ENCODE data around the gene PDZK1IP1.
"Not testable (repeated sequence)": the region's sequence is repeated elsewhere in the genome, so short reads cannot be mapped to it uniquely, and the experiment has no call there.

Gene PDZK1IP1

GRCh38 chr1:47223921-47224675 lies 34.3 kb upstream of the PDZK1IP1 start:
- DNase-seq (ENCODE audit: low spot score), result no peak

DNA sequence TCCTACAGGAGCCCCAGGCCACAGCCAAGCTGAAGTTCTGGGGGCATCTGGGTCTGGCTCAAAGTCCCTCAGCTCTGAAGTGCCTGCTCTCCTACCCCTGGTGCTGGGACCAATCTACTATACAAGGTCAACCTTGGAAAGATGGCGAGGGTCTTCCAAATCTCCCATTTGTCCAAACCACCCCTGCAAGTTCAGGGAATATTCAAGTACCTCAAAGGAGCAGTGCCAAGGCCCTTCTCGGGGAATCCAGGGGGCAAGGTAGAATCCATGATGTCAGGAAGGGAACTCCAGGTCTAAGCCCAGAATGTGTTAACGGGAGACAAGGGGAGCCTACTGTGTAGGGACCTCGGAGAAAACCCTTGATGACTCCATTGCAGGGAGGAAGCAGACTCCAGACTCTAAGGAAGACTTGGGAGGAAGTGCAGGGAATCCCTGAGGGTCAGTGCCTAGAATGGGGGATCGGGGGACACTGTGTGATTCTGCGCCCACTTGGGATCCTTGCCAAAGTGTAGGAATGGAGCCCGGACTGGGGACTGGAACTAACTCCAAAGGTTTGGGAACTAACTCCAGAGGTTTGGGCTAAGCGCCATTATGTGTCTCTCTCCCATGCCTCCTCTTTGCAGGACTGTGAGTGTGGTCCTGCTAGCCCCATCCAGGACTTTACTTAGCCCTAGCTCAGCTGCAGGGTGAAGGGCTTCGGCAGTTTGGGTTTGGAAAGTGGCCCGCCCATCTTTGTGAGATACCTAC lies 33.5 kb upstream of the PDZK1IP1 start:
- no peak for DNase-seq (ENCODE audit: low spot score)

- no peak for DNase-seq (ENCODE audit: low spot score)
Observed at GRCh38 chr1:47222476-47222875, 32.6 kb upstream of the PDZK1IP1 start.

DNA sequence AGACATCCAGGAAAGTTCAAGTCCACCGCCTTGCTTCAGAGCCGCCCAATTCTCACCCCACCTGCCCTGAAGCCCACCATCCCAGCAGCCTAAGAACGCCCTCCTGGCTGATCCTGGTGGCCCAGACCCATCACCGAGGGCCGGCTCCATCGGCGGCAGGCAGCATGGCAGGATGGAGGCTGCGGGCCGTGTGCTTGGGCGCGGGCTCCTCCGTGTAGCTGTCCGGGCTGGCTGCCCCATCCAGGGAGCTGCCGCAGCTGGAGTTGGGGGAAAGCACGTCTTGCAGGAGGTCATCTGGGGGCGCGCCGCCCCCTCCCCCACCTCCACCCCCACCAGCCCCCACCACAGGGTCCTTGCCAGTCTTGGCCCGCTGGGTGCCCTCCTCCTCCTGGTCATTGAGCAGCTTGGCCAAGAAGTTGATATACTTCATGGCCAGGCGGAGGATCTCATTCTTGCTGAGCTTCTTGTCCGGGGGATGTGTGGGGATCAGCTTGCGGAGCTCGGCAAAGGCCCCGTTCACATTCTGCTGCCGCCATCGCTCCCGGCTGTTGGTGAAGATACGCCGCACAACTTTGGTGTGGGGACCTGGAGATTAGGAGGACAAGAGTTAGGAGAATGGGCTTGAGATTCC lies 29.9 kb upstream of the PDZK1IP1 start:
- no peak for DNase-seq (ENCODE audit: low spot score)

GRCh38 chr1:47219001-47219400 lies 29.2 kb upstream of the PDZK1IP1 start:
- DNase-seq (ENCODE audit: low spot score), result no peak

GRCh38 chr1:47216278-47217059 lies 26.6 kb upstream of the PDZK1IP1 start:
- no peak for DNase-seq (ENCODE audit: low spot score)

DNA sequence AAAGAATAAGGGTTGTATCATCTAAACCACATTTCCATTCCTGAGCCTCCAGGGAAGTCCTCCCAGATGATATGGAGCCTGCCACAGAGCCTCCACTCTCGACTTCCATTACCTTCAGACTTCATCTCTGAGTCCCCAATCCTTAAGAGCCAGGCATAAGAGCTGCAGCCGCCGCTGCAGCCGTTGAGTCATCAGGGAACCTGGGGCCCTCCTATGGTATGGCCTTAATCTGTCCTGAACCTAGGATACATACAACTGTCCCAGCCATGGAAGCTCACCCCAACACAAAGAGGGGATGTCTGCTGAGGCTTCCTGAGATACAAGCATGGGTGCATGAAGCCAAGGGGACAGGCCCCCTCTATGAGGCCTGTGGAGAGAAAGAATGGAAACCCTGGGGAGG lies 25.9 kb upstream of the PDZK1IP1 start:
- no peak for DNase-seq (ENCODE audit: low spot score)

DNA sequence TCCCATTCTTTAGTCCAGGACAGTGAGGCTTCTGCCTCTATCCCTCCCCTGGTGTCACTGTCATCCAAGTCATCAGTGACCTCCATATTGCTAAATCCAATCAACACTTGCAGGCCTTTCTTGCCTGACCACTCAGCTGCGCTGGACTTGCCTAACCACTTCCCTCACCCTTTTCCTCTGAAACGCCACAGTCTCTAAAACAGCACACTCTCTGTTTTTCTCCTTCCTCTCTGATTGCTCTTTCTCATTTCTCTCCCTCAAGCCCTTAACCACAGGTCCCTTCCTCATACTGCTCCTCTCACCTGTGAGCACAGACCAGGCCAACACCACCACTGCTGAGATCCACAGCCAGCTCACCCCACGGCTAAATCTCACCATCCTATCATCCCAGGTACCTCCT lies 24.7 kb upstream of the PDZK1IP1 start:
- DNase-seq (ENCODE audit: low spot score), result no peak

DNA sequence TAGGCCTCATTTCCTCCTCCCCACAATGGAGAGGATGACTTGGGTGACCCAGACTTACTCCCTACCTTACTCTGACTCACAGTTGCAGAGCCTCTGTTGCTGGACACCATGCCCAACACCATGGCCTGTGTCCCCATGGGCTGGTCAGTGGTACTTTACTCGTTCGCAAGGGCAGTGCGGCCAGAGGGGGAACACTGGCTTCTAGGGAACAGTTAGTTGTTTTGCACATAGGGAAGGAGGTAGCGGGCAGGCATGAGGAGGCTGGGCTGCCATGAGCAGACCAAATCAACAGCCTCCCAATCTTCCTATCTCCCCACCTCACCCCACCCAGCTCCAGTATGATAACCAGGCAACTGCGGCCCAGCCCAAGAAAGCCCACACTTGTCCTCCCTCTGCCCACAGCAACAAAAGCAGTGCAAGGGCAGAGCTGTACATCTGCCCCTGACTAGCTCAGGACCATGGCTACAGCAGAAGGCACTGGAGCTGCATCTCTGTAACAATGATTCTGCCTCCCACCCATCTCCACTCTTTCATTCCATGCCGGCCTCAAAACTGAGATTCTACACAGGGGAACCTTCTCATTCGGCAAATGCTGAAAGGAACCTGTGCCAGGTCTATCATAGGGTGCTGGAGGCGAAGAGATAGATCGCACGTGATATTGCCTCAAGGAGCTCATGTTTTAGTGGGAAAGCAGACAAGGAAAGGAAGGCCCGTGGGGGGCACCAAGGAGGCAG lies 23.6 kb upstream of the PDZK1IP1 start:
- no peak for DNase-seq (ENCODE audit: low spot score)

- no peak for DNase-seq (ENCODE audit: low spot score)
Observed at GRCh38 chr1:47212636-47213229, 22.9 kb upstream of the PDZK1IP1 start.

GRCh38 chr1:47211796-47212269 lies 22.0 kb upstream of the PDZK1IP1 start:
- no peak for DNase-seq (ENCODE audit: low spot score)

DNA sequence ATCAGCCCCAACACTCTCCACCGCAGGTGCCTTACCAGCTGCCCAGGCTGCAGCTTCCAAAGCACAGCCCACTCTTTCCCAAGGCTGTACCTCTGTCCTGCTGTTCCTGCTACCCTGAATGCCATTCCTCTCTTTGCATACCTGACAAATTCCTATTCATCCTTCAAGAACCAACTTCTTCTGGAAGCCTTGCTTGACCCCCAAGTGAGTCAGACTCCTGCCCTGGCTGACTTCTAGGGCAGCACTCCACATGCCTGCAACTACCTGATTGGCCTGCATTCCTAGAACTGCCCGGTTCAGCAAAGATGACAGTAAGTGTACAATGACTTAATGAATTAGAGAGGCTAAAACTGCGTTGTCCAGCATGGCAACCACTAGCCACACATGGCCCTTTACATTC lies 20.8 kb upstream of the PDZK1IP1 start:
- no peak for DNase-seq (ENCODE audit: low spot score)

DNA sequence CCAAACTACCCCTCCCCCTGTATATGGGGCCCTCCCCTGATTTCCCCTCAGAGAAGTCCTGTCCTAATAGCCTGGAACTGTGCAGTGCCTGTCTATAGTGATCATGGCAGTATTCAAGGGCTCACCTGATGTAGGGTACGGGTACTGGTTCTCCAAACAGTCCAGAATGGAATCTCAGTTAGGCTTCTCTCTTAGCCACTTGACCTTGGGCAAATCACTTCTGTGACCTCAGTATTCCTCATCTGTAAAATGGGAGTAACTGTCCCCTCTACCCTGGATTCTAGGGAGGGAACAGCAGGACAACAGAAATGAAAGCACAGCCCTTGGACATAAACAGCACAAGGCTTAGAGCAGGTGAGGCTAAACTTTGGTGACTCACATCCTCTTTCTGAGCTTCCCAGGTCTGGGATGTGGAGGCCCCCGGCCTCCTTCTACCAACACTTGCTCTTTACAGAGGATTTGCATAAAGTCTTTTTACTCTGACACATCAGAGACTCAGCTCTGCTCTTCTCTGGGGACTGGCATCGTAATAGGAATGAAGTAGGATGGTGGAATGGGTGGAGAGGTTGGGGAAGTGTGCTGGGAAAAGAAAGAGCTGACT lies 20.0 kb upstream of the PDZK1IP1 start:
- no peak for DNase-seq (ENCODE audit: low spot score)

GRCh38 chr1:47209091-47209490 lies 19.3 kb upstream of the PDZK1IP1 start:
- no peak for DNase-seq (ENCODE audit: low spot score)

DNA sequence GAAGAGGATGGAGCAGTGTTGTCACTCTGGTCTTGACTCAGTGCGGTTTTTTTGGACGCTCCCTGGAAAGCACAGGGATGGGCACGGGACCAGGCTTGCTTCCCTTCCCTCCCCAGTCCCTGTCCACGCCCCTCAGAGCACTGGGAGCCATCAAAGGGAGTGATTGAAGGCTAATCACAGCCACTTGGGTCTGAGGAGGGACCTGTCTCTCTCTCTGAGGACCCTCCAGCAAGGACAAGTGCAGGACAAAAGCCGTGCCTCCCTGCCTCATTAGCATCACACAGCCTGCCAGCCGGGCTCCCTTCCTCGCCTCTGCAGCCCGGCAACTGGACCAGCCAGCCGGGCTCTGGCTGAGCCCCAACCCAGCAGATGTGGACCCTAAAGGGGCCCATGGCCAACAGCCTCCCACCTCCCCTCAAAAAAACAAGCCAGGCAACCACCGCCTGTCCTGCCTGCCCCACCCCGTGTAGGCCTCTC lies 18.6 kb upstream of the PDZK1IP1 start:
- no peak for DNase-seq (ENCODE audit: low spot score)

DNA sequence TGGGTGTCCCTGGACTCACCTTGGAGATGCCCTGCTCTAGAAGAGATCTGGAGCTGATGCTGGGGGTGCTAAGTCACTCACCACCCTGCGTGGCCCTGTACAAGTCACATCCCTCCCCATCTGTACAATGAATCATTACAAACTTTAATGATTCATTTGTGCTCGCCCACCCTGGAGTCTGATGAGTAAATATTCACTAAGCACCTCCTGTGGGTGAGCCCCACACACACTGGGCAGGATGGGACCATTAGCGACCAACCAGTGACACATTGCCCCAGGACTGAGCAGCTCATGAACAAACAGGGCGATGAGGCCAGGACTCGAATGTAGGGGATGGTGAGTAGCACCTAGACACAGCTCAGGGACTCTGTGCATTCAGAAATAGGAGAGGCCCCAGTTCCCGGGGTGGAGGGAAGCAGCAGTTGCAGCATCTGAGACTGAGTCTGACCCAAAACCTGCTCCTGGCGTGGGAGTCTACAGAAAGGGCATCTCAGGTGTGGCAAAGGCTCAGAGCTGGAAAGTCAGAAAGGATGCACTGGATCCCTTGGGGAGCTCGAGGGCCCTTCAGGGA lies 18.1 kb upstream of the PDZK1IP1 start:
- no peak for DNase-seq (ENCODE audit: low spot score)

DNA sequence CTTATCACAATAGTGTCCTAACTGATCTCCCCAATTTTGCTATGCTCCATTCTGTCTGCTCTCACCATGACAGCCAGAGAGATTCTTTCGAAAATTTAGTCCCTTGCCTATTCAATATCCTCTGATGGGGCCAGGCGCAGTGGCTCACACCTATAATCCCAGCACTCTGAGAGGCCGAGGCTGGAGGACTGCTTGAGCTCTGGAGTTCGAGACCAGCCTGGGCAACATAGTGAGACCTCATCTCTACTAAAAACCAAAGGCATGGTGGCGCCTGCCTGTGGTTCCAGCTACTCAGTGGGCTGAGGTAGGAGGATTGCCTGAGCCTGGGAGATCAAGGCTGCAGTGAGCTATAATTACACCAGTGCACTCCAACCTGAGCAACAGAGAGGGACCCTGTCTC lies 16.1 kb upstream of the PDZK1IP1 start:
- no peak for DNase-seq (ENCODE audit: low spot score)

- DNase-seq (ENCODE audit: low spot score), result not testable (repeated sequence)
Observed at GRCh38 chr1:47203504-47203903, 13.7 kb upstream of the PDZK1IP1 start.

DNA sequence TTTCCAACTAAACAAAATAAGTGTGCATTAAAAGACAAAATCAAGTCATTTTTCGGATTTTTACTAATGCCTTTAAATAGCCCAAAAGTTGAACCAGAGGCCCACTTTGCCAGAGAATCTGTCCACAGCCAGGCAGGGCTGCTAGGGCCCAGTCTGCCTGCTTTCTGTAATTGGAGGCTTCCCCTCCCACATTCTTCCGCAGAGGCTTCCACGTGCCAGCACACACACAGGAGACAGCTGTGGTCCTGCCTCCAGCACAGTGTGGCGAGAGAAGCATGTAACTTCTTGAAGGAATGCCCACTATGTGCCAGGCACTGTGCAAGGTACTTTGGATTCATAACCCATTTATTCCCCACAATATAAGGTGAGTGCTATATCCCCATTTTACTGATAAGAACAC lies 11.3 kb upstream of the PDZK1IP1 start:
- no peak for DNase-seq (ENCODE audit: low spot score)

DNA sequence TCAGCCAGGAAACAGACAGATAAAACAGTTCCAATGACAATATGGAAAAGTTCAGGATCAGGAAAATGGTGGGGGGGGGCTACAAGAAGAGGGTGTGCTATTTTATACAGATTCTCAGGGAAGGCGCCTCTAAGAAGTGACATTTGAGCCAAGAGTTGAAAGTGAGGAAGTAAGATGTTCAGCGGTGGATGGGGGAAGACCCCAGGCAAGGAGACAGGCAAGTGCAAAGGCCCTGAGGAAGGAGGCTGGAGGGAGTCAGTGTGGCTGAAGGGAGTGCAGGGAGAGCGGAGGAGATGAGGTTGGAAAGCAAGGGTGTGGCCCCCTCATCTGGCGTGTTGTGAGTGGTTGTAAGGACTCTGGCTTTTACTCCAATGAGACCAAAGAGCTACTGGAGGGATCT lies 8.4 kb upstream of the PDZK1IP1 start:
- DNase-seq (ENCODE audit: low spot score), result no peak

All from globus pallidus (tissue), 1 donor.